HEK293 (cell line): Measurements from ENCODE around the gene PDLIM4.

Source experiments
- CTCF ChIA-PET: fragments of 350-600 bp; formaldehyde crosslinking; extraction: SDS; loops from one replicate; lab custom pipeline; 2021; ENCODE audit warnings: antibody characterized with exemption; lab: Yijun Ruan, JAX
- POLR2A ChIA-PET: fragments of 300-600 bp; formaldehyde crosslinking; extraction: SDS; loops from one replicate; lab custom pipeline; 2020; ENCODE audit warnings: antibody characterized with exemption, inconsistent platforms; lab: Yijun Ruan, JAX
- H3K27ac ChIP-seq: fragments of 200-500 bp; sonication (Bioruptor generic); 2 replicates; pipeline ENCODE4 v1.5.1; 2014; ENCODE audit warnings: low read depth, low read length, control low read depth, inconsistent platforms; ENCODE audit errors: extremely low read depth
- H3K36me3 ChIP-seq, 2 experiments: fragments of 200-500 bp in 1 of 2; sonication (Bioruptor generic) in 1 of 2; 1 replicate in 1 of 2; 2 replicates in 1 of 2; pipeline ENCODE4 v1.5.1; 2014 to 2017; ENCODE audit warnings: inconsistent platforms in 2 of 2, low read length in 2 of 2; ENCODE audit not compliant: control insufficient read depth in 2 of 2, insufficient read depth in 1 of 2
- H3K4me1 ChIP-seq: fragments of 200-500 bp; sonication (Bioruptor generic); 2 replicates; pipeline ENCODE4 v1.5.1; 2014; ENCODE audit warnings: mild to moderate bottlenecking, low read length, inconsistent platforms; ENCODE audit not compliant: control insufficient read depth, insufficient read depth
- H3K4me3 ChIP-seq: 2 replicates; pipeline ENCODE4 v1.5.1; 2011; ENCODE audit warnings: low read depth, mild to moderate bottlenecking, control low read depth, low read length, moderate library complexity
- H3K9me3 ChIP-seq: fragments of 200-500 bp; sonication (Bioruptor generic); 2 replicates; pipeline ENCODE4 v1.5.1; 2014; ENCODE audit warnings: low read depth, low read length, inconsistent platforms; ENCODE audit not compliant: control insufficient read depth, insufficient read depth
- BCL11B ChIP-seq: fragments of 450-650 bp; formaldehyde crosslinking; IDR thresholded peaks from 2 replicates; pipeline ENCODE4 v1.5.1; 2016; ENCODE audit warnings: low read depth, missing biosample characterization, missing genetic modification characterization
- EGR2 ChIP-seq: fragments of 450-650 bp; formaldehyde crosslinking; IDR thresholded peaks from 2 replicates; pipeline ENCODE4 v1.5.1; 2016; ENCODE audit warnings: low read depth, missing biosample characterization, missing genetic modification characterization
- GLI2 ChIP-seq: fragments of 450-650 bp; formaldehyde crosslinking; IDR thresholded peaks from 2 replicates; pipeline ENCODE4; 2017; ENCODE audit warnings: missing biosample characterization, missing genetic modification characterization, low read depth, borderline replicate concordance
- GLIS1 ChIP-seq: fragments of 450-650 bp; formaldehyde crosslinking; IDR thresholded peaks from 2 replicates; pipeline ENCODE4 v1.5.1; 2016; ENCODE audit warnings: missing biosample characterization, missing genetic modification characterization
- HOXC10 ChIP-seq: sonication (generic); formaldehyde crosslinking; IDR thresholded peaks from 2 replicates; pipeline ENCODE4 v1.8.1; 2023; ENCODE audit warnings: mild to moderate bottlenecking, missing genetic modification reagents
- IKZF3 ChIP-seq: fragments of 450-650 bp; IDR thresholded peaks from 2 replicates; pipeline ENCODE4 v1.5.0; 2018; ENCODE audit warnings: missing biosample characterization, mild to moderate bottlenecking, missing genetic modification characterization, moderate library complexity
- KLF1 ChIP-seq: fragments of 450-650 bp; formaldehyde crosslinking; IDR thresholded peaks from 2 replicates; pipeline ENCODE4 v1.5.1; 2016; ENCODE audit warnings: missing biosample characterization, missing genetic modification characterization
- MEIS1 ChIP-seq: sonication (generic); formaldehyde crosslinking; IDR thresholded peaks from 2 replicates; pipeline ENCODE4 v1.8.1; 2022; ENCODE audit warnings: missing genetic modification reagents, mild to moderate bottlenecking, borderline replicate concordance
- ZBTB48 ChIP-seq: fragments of 450-650 bp; formaldehyde crosslinking; IDR thresholded peaks from 2 replicates; pipeline ENCODE4 v1.5.1; 2016; ENCODE audit warnings: missing biosample characterization, missing genetic modification characterization
- ZFHX2 ChIP-seq: fragments of 450-650 bp; formaldehyde crosslinking; conservative IDR thresholded peaks from 2 replicates; pipeline ENCODE4 v1.5.1; 2016; ENCODE audit warnings: missing biosample characterization, missing genetic modification characterization
- ZFP3 ChIP-seq: fragments of 450-650 bp; formaldehyde crosslinking; IDR thresholded peaks from 2 replicates; pipeline ENCODE4 v1.5.1; 2016; ENCODE audit warnings: low read depth, missing biosample characterization, missing genetic modification characterization
- ZFP37 ChIP-seq: fragments of 450-650 bp; formaldehyde crosslinking; IDR thresholded peaks from 2 replicates; pipeline ENCODE4 v1.5.1; 2016; ENCODE audit warnings: missing biosample characterization, missing genetic modification characterization
- ZNF2 ChIP-seq: fragments of 450-650 bp; formaldehyde crosslinking; IDR thresholded peaks from 2 replicates; pipeline ENCODE4 v1.5.1; 2016; ENCODE audit warnings: missing biosample characterization, missing genetic modification characterization
- ZNF221 ChIP-seq: fragments of 450-650 bp; formaldehyde crosslinking; IDR thresholded peaks from 2 replicates; pipeline ENCODE4 v1.5.1; 2017; ENCODE audit warnings: missing biosample characterization, missing genetic modification characterization, borderline replicate concordance
- ZNF223 ChIP-seq: fragments of 450-650 bp; formaldehyde crosslinking; IDR thresholded peaks from 2 replicates; pipeline ENCODE4 v1.5.1; 2016; ENCODE audit warnings: missing biosample characterization, missing genetic modification characterization
- ZNF239 ChIP-seq: fragments of 450-650 bp; formaldehyde crosslinking; IDR thresholded peaks from 2 replicates; pipeline ENCODE4 v1.5.1; 2016; ENCODE audit warnings: missing biosample characterization, missing genetic modification characterization
- ZNF311 ChIP-seq: fragments of 450-650 bp; formaldehyde crosslinking; IDR thresholded peaks from 2 replicates; pipeline ENCODE4 v1.5.1; 2017; ENCODE audit warnings: missing biosample characterization, missing genetic modification characterization, borderline replicate concordance
- ZNF37A ChIP-seq: fragments of 450-650 bp; IDR thresholded peaks from 2 replicates; pipeline ENCODE4 v1.5.1; 2018; ENCODE audit warnings: missing biosample characterization, missing genetic modification characterization
- ZNF404 ChIP-seq: fragments of 450-650 bp; formaldehyde crosslinking; IDR thresholded peaks from 2 replicates; pipeline ENCODE4 v1.5.1; 2017; ENCODE audit warnings: missing biosample characterization, missing genetic modification characterization
- ZNF426 ChIP-seq: fragments of 450-650 bp; formaldehyde crosslinking; IDR thresholded peaks from 2 replicates; pipeline ENCODE4 v1.5.1; 2017; ENCODE audit warnings: missing biosample characterization, missing genetic modification characterization, mild to moderate bottlenecking, inconsistent platforms, moderate library complexity
- ZNF544 ChIP-seq: fragments of 450-650 bp; formaldehyde crosslinking; IDR thresholded peaks from 2 replicates; pipeline ENCODE4 v1.5.0; 2017; ENCODE audit warnings: missing biosample characterization, missing genetic modification characterization
- ZNF561 ChIP-seq: fragments of 450-650 bp; IDR thresholded peaks from 2 replicates; pipeline ENCODE4 v1.5.1; 2018; ENCODE audit warnings: missing biosample characterization, missing genetic modification characterization, borderline replicate concordance
- ZNF610 ChIP-seq: fragments of 450-650 bp; formaldehyde crosslinking; IDR thresholded peaks from 2 replicates; pipeline ENCODE4 v1.5.1; 2016; ENCODE audit warnings: missing biosample characterization, missing genetic modification characterization, borderline replicate concordance
- ZNF660 ChIP-seq: fragments of 450-650 bp; IDR thresholded peaks from 2 replicates; pipeline ENCODE4 v1.5.1; 2018; ENCODE audit warnings: missing biosample characterization, mild to moderate bottlenecking, missing genetic modification characterization
- ZNF785 ChIP-seq: fragments of 450-650 bp; formaldehyde crosslinking; IDR thresholded peaks from 2 replicates; pipeline ENCODE4 v1.5.1; 2016; ENCODE audit warnings: missing biosample characterization, missing genetic modification characterization
- TF ChIP-seq, protein P1 (sequence below): fragments of 450-650 bp; formaldehyde crosslinking; IDR thresholded peaks from 2 replicates; pipeline ENCODE4 v1.5.1; 2016; ENCODE audit warnings: missing biosample characterization, missing genetic modification characterization
- TF ChIP-seq, protein P2 (sequence below): fragments of 450-650 bp; formaldehyde crosslinking; IDR thresholded peaks from 2 replicates; pipeline ENCODE4 v1.5.1; 2016; ENCODE audit warnings: missing biosample characterization, missing genetic modification characterization
- TF ChIP-seq, protein P3 (sequence below): fragments of 450-650 bp; formaldehyde crosslinking; IDR thresholded peaks from 2 replicates; pipeline ENCODE4 v1.5.1; 2016; ENCODE audit warnings: missing biosample characterization, missing genetic modification characterization

The PDLIM4 gene

DNA sequence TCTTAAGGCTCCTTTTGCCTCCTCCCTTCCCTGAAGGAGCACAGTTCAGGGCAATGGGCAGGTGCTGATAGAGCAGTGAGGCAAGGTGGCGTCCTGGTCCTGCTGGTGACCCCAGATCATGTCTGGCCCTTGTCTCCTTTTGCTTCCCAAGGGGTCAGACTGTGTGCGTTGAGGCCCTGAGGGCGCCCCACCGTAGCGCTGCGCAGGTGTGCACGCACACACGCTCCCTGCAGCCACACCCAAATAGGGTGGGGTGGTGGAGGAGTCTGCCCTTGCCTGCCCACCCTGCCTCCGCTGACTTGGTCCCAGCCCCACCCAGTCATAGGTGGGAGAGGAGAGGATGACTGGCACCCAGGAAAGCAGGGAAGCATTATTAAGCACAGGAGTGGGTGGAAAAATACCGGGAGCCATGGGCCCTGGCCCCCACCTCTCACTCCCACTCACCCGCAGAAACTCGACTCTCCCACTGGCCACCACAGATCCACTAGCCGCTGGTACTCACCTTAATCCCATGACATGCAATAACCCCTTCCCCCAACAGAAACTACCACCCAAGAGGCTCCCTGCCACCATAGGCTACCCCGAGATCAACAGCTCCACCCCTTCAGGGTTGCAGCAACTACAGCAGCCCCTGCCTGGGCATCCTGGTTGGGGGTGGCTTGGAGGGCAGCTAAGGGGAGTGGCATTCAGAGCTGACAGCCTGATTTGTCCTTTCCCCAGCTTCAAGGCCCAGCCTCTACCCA is 16.7 kb downstream of the PDLIM4 start:
- CTCF ChIA-PET, result interaction anchor here (0.7 to 2.5 kb wide), 7 partner anchors 7 to 152 kb away, joined by 3 to 24 read pairs (median 5); no protein-coding TSS in a partner anchor
- POLR2A ChIA-PET, result interaction anchor here (2.5 kb wide), 1 partner anchor 19 kb away, joined by 10 read pairs; the partner anchor contains the start of gene SLC22A4

DNA sequence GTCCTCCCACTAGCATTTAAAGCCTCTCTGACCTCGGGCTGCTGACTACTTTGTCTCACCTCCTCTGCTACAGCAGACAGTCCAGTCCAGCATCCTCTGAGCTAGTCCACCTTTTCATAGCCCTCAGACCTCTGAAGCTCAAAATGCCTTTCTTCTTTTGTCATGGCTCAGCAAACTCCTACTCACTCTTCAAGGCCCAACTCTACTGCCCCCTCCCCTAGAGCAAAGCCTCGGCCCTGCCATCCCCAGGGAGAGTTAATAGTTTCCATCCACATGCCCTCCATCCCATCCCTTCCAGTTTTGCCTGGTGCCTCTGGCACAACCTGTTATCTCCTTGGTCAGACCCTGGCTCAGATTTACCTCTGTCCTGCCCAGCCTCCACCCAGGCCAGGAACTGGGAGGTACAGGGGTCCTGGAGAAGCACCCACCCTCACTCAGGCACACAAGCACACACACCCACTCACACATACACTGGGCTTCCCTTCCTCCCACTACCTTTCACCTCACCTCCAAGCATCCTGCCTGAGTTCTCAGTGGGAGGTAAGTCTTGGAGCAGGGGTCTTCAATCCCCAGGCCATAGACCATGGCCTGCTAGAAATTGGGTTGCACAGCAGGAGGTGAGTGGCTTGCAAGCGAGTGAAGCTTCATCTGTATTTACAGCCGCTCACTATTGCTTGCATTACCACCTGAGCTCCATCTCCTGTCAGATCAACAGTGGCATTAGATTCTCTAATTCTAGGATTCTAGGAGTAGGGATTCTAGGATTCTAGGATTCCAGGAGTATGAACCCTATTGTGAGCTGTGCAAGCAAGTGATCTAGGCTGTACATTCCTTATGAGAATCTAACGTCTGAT is 18.1 kb downstream of the PDLIM4 start:
- H3K36me3 ChIP-seq, result no peaks in the 10 kb centered on the region
- CTCF ChIA-PET, result interaction anchor here (0.7 to 1.1 kb wide), 2 partner anchors 15 to 17 kb away, joined by 3 to 7 read pairs; no protein-coding TSS in a partner anchor
- TF ChIP-seq ZNF239, result no peak
- TF ChIP-seq, protein P1, sequence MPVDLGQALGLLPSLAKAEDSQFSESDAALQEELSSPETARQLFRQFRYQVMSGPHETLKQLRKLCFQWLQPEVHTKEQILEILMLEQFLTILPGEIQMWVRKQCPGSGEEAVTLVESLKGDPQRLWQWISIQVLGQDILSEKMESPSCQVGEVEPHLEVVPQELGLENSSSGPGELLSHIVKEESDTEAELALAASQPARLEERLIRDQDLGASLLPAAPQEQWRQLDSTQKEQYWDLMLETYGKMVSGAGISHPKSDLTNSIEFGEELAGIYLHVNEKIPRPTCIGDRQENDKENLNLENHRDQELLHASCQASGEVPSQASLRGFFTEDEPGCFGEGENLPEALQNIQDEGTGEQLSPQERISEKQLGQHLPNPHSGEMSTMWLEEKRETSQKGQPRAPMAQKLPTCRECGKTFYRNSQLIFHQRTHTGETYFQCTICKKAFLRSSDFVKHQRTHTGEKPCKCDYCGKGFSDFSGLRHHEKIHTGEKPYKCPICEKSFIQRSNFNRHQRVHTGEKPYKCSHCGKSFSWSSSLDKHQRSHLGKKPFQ (tag by site-specific recombination), result no peak
- TF ChIP-seq MEIS1 (CRISPR knock-in tag), result no peak
- TF ChIP-seq ZNF610, result peak; percentile 100
- TF ChIP-seq ZNF561 (tag by site-specific recombination), result no peak
- no peak for TF ChIP-seq HOXC10 (CRISPR knock-in tag)
- no peak for TF ChIP-seq GLIS1
- no peak for TF ChIP-seq KLF1 (tag by site-specific recombination)
- TF ChIP-seq EGR2 (tag by site-specific recombination), result peak; percentile 88
- no peak for TF ChIP-seq ZNF311 (tag by site-specific recombination)
- no peak for TF ChIP-seq ZNF660 (tag by site-specific recombination)
- no peak for TF ChIP-seq BCL11B (tag by site-specific recombination)
- no peak for TF ChIP-seq ZFP37 (tag by site-specific recombination)
- peak; percentile 82 for TF ChIP-seq ZFP3 (tag by site-specific recombination)
- TF ChIP-seq ZFHX2, result peak; percentile 92
- TF ChIP-seq ZNF2 (tag by site-specific recombination), result no peak
- TF ChIP-seq ZNF221, result no peak
- no peak for TF ChIP-seq ZBTB48
- TF ChIP-seq, all 188 proteins: peak for 4
- Histone ChIP-seq H3K4me1 (no peaks in the 10 kb centered on the region), H3K4me3 (no peak overlapping the region), H3K27ac (no peak overlapping the region), H3K9me3 (no peaks in the 10 kb centered on the region)
- POLR2A ChIA-PET, result no interaction called here

More for the DNA sequence above, 16.7 kb downstream of the PDLIM4 start:
- Histone ChIP-seq H3K27ac (no peak overlapping the region), H3K9me3 (no peaks in the 10 kb centered on the region), H3K36me3 (no peaks in the 10 kb centered on the region), H3K4me1 (no peaks in the 10 kb centered on the region), H3K4me3 (no peak overlapping the region)
- no peak for TF ChIP-seq ZNF37A (tag by site-specific recombination)
- no peak for TF ChIP-seq IKZF3 (tag by site-specific recombination)
- no peak for TF ChIP-seq ZNF544 (tag by site-specific recombination)
- TF ChIP-seq GLI2 (tag by site-specific recombination), result no peak
- no peak for TF ChIP-seq ZNF223 (tag by site-specific recombination)
- peak; percentile 78 for TF ChIP-seq ZFHX2
- TF ChIP-seq, protein P2, sequence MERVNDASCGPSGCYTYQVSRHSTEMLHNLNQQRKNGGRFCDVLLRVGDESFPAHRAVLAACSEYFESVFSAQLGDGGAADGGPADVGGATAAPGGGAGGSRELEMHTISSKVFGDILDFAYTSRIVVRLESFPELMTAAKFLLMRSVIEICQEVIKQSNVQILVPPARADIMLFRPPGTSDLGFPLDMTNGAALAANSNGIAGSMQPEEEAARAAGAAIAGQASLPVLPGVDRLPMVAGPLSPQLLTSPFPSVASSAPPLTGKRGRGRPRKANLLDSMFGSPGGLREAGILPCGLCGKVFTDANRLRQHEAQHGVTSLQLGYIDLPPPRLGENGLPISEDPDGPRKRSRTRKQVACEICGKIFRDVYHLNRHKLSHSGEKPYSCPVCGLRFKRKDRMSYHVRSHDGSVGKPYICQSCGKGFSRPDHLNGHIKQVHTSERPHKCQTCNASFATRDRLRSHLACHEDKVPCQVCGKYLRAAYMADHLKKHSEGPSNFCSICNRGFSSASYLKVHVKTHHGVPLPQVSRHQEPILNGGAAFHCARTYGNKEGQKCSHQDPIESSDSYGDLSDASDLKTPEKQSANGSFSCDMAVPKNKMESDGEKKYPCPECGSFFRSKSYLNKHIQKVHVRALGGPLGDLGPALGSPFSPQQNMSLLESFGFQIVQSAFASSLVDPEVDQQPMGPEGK (tag by site-specific recombination), result no peak
- TF ChIP-seq ZNF426 (tag by site-specific recombination), result no peak
- TF ChIP-seq, protein P3, sequence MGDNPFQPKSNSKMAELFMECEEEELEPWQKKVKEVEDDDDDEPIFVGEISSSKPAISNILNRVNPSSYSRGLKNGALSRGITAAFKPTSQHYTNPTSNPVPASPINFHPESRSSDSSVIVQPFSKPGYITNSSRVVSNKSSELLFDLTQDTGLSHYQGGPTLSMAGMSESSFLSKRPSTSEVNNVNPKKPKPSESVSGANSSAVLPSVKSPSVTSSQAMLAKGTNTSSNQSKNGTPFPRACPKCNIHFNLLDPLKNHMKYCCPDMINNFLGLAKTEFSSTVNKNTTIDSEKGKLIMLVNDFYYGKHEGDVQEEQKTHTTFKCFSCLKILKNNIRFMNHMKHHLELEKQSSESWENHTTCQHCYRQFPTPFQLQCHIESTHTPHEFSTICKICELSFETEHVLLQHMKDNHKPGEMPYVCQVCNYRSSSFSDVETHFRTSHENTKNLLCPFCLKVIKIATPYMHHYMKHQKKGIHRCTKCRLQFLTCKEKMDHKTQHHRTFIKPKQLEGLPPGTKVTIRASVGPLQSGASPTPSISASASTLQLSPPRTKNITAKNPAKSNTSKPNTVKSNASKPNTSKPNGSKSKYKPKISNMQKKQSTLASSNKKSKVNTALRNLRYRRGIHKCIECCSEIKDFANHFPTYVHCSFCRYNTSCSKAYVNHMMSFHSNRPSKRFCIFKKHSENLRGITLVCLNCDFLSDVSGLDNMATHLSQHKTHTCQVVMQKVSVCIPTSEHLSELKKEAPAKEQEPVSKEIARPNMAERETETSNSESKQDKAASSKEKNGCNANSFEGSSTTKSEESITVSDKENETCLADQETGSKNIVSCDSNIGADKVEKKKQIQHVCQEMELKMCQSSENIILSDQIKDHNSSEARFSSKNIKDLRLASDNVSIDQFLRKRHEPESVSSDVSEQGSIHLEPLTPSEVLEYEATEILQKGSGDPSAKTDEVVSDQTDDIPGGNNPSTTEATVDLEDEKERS (tag by site-specific recombination), result no peak
- TF ChIP-seq EGR2 (tag by site-specific recombination), result peak; percentile 88
- no peak for TF ChIP-seq ZNF785 (tag by site-specific recombination)
- peak; percentile 80 for TF ChIP-seq KLF1 (tag by site-specific recombination)
- TF ChIP-seq ZNF404, result no peak
